Breast epithelium (tissue), 3 donors: ENCODE results near the gene TKTL1.

ENCODE experiments used
- CTCF ChIP-seq, 3 donors: fragments of 450-650 bp; IDR thresholded peaks; one replicate each; pipeline ENCODE4 v1.5.1; 2016 to 2017; ENCODE audit warnings: antibody characterized with exemption in 3 of 3, mild to moderate bottlenecking in 3 of 3, moderate library complexity in 3 of 3
- POLR2AphosphoS5 ChIP-seq, 3 donors: sonication (generic); formaldehyde crosslinking; IDR thresholded peaks; one replicate each; pipeline ENCODE4 v1.6.1; 2017; ENCODE audit warnings: antibody characterized with exemption in 3 of 3

GRCh38 chrX:154352466-154352865, 56.9 kb downstream of the TKTL1 start:
- TF ChIP-seq POLR2AphosphoS5 (IDR thresholded peaks at IDR 0.05): no peak
- no peak for TF ChIP-seq CTCF (IDR thresholded peaks at IDR 0.05)
